Liver (tissue), 9 donors: ENCODE results near the gene ASAH2B. TPM values are rescaled to one million over a fixed set of nuclear protein-coding genes. Genes with fewer than 3 reads are reported as not detected.
"Not testable (repeated sequence)": the region's sequence is repeated elsewhere in the genome, so short reads cannot be mapped to it uniquely, and the experiment has no call there.

Source experiments
- DNase-seq: peaks from one replicate; pipeline ENCODE4 v3.0.0-alpha.2; 2017; ENCODE audit warnings: low spot score
- H3K27ac ChIP-seq, 2 donors: one replicate each; pipeline ENCODE4 v1.7.0; 2013; ENCODE audit warnings: inconsistent platforms in 2 of 2, low read length in 2 of 2, control low read depth in 1 of 2, low read depth in 1 of 2, mild to moderate bottlenecking in 1 of 2
- H3K27me3 ChIP-seq, 4 donors: one replicate each; pipeline versions ENCODE4 v1.6.1 to v1.7.0; 2013; ENCODE audit warnings: low read length in 3 of 4, inconsistent platforms in 1 of 4, mild to moderate bottlenecking in 1 of 4, moderate library complexity in 1 of 4; ENCODE audit not compliant: control insufficient read depth in 4 of 4, insufficient read depth in 4 of 4
- H3K36me3 ChIP-seq, 4 donors: one replicate each; pipeline versions ENCODE4 v1.6.1 to v1.7.0; 2013; ENCODE audit warnings: low read length in 3 of 4, mild to moderate bottlenecking in 3 of 4, low read depth in 1 of 4, moderate library complexity in 1 of 4; ENCODE audit not compliant: control insufficient read depth in 4 of 4, insufficient read depth in 3 of 4
- H3K4me1 ChIP-seq, 4 donors: one replicate each; pipeline versions ENCODE4 v1.6.1 to v1.7.0; 2013; ENCODE audit warnings: low read length in 3 of 4, mild to moderate bottlenecking in 3 of 4, moderate library complexity in 1 of 4; ENCODE audit not compliant: control insufficient read depth in 4 of 4, insufficient read depth in 4 of 4
- H3K4me3 ChIP-seq, 3 donors: one replicate each; pipeline versions ENCODE4 v1.6.1 to v1.7.0; 2013; ENCODE audit warnings: low read length in 3 of 3, control low read depth in 1 of 3, low read depth in 1 of 3, mild to moderate bottlenecking in 1 of 3
- H3K9ac ChIP-seq, 2 donors: one replicate each; pipeline ENCODE4 v1.7.0; 2013; ENCODE audit warnings: low read length in 2 of 2, mild to moderate bottlenecking in 2 of 2, moderate library complexity in 2 of 2, control low read depth in 1 of 2, low read depth in 1 of 2
- H3K9me3 ChIP-seq, 4 donors: one replicate each; pipeline versions ENCODE4 v1.6.1 to v1.7.0; 2013; ENCODE audit warnings: low read length in 3 of 4; ENCODE audit not compliant: control insufficient read depth in 4 of 4
- WGBS: extraction: QIAGEN DNeasy Blood & Tissue Kit; methylation state at CpG from one replicate; pipeline ENCODE4 v1.1.7; 2013; 5-methylcytosine and 5-hydroxymethylcytosine counted together
- polyA plus RNA-seq, 2 donors: library from polyadenylated mRNA; stranded (reverse) in 1 of 2; unstranded in 1 of 2; fragments of 200-250 nt in 1 of 2; fragments of >200 nt in 1 of 2; fragmentation: Nextera tagmentation in 1 of 2; extraction: Ambion mirVana in 1 of 2; gene quantifications; one replicate each; pipeline versions ENCODE4 v1.2.1 to v1.2.3, GENCODE V29; 2013 to 2015
- total RNA-seq, 2 donors: library from RNA; depleted of rRNA; stranded (reverse); fragments of >200 nt; gene quantifications; one replicate each; pipeline ENCODE4 v1.2.3, GENCODE V29; 2014
- donor health status: healthy.
- donor health status: healthy.
- donor health status: healthy.
- donor health status: healthy.
- donor health status: healthy.

Gene ASAH2B
- total and polyA plus RNA-seq, 4 donors: 1.5 to 6.4 (median 3.5) TPM

- H3K4me3 ChIP-seq, H3K27me3 ChIP-seq, DNase-seq, H3K27ac ChIP-seq, H3K9ac ChIP-seq, H3K9me3 ChIP-seq, H3K4me1 ChIP-seq, H3K36me3 ChIP-seq: not testable (repeated sequence)
- WGBS: 79% methylated on average over 5 of the region's 5 CpGs
Observed at GRCh38 chr10:50704436-50705079, 35.2 kb upstream of the ASAH2B start.

- 82% methylated on average over 1 of the region's 1 CpG for WGBS
- H3K4me1 ChIP-seq, H3K36me3 ChIP-seq, H3K9me3 ChIP-seq, H3K9ac ChIP-seq, H3K27me3 ChIP-seq, H3K27ac ChIP-seq, DNase-seq, H3K4me3 ChIP-seq: not testable (repeated sequence)
Observed at GRCh38 chr10:50706006-50706405, 33.7 kb upstream of the ASAH2B start.

GRCh38 chr10:50710241-50710640, 29.5 kb upstream of the ASAH2B start:
- H3K36me3 ChIP-seq, H3K9ac ChIP-seq, H3K27ac ChIP-seq, H3K4me3 ChIP-seq, H3K4me1 ChIP-seq, DNase-seq, H3K9me3 ChIP-seq, H3K27me3 ChIP-seq: not testable (repeated sequence)
- 91% methylated on average over 13 of the region's 13 CpGs for WGBS

GRCh38 chr10:50723812-50724211, 15.9 kb upstream of the ASAH2B start:
- not testable (repeated sequence) for H3K36me3 ChIP-seq, H3K4me3 ChIP-seq, H3K9ac ChIP-seq, H3K27me3 ChIP-seq, H3K4me1 ChIP-seq, H3K9me3 ChIP-seq, DNase-seq, H3K27ac ChIP-seq
- WGBS: 56% methylated on average over 5 of the region's 5 CpGs

DNA sequence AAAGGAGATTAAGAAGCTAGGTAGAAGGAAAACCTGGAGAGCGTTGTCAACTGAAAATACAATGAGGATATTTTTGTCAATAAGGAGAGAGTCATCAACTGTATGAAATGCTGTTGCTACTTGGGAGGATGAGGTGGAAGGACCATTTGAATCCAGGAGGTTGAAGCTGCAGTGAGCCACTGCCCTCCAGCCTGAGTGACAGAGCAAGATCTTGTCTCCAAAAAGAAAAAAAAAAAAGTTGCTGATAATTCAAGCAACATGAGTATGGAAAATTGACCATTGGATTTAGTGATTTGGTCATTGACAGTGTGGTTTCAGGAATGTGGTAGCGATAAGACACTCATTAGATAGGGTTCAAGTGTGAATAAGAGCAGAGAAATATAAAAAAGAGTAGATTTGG, 11.6 kb upstream of the ASAH2B start:
- not testable (repeated sequence) for H3K9me3 ChIP-seq, H3K27me3 ChIP-seq, H3K4me1 ChIP-seq, H3K27ac ChIP-seq, H3K9ac ChIP-seq, DNase-seq, H3K4me3 ChIP-seq, H3K36me3 ChIP-seq
- 86% methylated on average over 2 of the region's 2 CpGs for WGBS

- H3K9me3 ChIP-seq, DNase-seq, H3K27me3 ChIP-seq, H3K36me3 ChIP-seq: not testable (repeated sequence)
- H3K27ac ChIP-seq: peak overlapping the region; percentile 80 to 91
- peaks cover 0 to 13% (median 6%) of the 10 kb centered on the region in 4 donors for H3K4me1 ChIP-seq
- peak overlapping the region in 1 of 2 donors; percentile 47 for H3K9ac ChIP-seq
- H3K4me3 ChIP-seq: peak overlapping the region; percentile 70 to 98 (median 96)
- 72% methylated on average over 23 of the region's 23 CpGs for WGBS
Observed at GRCh38 chr10:50738987-50739617, 634 bp upstream of the ASAH2B start.
